HPDE6-E6E7 (cell line): ENCODE data around the gene LY6G5B.
"Not testable (repeated sequence)": the region's sequence is repeated elsewhere in the genome, so short reads cannot be mapped to it uniquely, and the experiment has no call there.

ENCODE experiments used
- DNase-seq: peaks from one replicate; pipeline ENCODE4 v3.0.0; 2011; ENCODE audit warnings: missing footprints; ENCODE audit errors: extremely low spot score

LY6G5B gene

DNA sequence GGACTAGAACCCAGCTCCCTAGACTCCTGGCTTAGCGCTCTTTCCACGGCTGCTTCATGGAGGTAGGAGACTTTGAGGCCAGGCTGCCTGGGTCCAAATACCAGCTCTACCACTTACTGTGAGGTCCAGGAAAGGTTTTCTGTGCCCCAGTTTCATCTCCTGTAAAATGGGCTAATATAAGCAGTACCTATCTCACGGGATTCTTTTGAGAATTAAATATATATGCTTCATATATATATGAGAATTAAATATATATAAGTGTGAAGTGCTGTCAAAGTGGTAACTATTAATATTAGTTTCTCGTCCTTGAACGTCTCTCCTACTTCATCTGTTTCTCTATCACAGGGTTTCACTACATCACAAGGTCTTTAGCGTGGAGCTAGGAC lies 21.3 kb downstream of the LY6G5B start:
- no peak for DNase-seq

DNA sequence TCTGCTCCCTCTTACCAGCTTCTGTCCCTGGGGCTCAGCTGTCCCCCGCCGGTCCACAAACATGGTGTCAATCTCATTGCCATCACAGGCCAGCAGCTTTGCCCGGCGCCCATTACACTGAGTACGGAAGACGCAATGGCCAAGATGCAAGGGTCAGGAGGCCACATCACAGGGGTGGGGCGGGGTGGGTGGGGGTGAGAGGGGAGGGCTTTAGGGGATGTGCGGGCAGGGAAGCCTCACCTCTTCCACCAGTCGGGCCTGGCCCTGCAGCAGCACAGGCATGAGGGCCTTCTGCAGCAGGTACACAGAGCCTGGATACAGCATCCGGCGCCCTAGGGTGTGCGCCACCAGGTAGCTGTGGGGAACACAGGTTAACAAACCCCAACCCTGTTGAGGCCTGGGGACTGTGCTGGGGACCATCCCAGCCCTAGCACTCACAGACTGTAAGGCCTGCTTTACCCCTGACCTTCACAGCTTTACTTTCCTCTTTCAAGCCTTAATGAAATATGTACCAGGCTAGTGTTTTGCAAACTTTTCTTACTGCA lies 21.9 kb downstream of the LY6G5B start:
- DNase-seq: no peak

DNA sequence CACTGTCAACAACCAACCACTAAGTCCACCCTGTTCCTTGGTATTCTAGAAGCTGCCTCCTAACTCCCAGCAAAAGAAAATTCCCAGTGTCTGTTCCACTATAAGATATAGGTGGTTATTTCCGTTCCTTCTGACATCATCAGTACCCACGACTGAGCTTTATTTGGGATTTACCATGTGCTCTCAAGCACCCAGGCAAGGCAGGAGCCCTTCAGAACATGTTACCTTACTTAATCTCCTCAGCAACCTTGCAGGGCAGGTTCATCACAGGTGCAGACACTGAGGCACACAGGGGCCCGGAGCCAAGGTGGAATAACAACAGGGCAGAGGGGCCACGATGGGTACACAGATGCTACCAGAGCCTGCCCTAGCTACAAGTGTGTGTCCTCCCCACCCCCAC lies 22.6 kb downstream of the LY6G5B start:
- no peak for DNase-seq

- no peak for DNase-seq
Measured at GRCh38 chr6:31692886-31693285, 23.1 kb downstream of the LY6G5B start.

GRCh38 chr6:31693535-31693934 lies 23.8 kb downstream of the LY6G5B start:
- DNase-seq: no peak

DNA sequence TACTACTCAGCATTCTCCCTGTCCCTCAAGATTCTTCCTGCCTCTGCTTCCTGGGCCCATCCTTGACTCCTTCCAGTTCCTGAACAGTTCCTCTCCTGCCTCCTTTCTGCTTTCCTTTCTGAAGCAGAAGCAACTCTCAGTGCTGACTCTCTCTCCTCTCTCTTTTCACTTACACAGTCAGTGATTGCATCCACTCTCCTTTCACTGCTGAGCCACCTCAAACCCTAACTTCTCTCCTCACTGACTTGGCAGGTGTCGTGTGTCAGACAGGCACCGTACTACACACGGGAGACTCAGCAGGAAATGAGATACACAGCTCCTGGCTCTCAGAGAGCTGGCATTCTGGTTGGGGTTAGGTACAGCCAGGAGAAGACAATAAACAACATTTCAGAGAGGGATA lies 27.8 kb downstream of the LY6G5B start:
- no peak for DNase-seq

DNA sequence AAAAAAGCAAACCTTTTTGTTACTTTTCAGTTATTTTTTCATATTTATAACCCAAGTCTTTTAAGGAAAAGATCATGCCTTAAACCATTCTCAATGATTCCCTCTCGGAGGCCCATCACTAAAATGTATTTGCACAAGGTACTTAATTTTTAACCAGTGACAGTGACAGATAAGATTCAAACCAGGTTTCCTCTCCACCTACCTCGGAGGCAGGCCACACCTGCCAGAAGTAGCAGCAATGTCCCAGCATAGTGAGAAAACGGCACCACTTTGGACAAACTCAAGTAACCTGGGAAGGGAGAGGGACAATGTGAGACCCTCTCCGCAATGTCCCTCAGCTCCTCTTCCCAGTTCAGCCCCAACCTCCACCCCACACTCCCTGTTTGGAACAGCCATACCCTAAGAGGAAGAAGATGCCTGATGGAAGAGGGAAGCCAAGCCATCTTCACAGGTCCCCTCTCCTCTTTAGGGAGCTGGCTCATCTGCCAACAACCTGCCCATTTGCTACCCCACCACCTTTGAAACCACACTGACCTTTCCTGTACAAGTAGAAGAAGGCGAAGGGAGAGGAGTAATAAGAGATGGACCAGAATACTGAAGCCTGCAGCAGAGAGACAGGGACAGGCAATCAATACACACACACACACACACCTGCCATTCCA lies 31.1 kb downstream of the LY6G5B start:
- DNase-seq: no peak

DNA sequence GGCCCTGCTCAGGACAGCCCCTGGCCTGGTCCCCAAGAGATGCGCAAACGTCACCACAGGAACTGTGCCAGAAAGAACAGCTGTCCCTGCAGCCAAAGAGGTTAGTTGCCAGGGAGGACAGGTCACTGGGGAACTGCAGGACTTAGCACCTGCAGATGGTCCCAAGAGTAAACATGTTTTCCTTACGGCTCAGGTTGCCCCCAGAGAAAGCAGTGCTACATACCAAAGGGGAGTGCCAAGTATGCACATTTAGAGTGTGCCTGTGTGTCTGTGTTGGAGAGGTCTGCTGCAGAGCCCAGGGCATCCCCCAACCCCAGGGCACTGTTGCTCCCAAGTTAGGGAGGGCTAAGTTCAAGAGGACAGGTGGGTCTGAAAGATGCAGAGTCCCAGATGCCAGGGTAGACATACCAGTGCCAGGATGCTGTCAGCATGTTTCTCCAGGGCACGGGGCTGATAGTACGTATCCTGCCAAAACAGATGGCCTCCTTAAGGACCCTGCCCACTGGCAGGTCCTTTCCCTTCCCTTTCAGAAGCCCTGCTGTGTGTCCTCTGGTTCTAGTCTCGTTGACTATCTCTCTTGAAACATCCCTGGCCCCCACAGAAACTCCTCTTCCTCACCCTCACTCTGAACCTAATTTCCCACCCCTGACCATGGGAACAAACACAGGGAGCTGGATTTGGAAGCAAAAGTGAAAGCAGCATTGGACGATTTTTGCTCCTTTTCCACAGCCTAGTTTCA lies 32.1 kb downstream of the LY6G5B start:
- DNase-seq: no peak

GRCh38 chr6:31702405-31702818 lies 32.6 kb downstream of the LY6G5B start:
- no peak for DNase-seq

- DNase-seq: peak; percentile 100
Measured at GRCh38 chr6:31702819-31703716, 33.3 kb downstream of the LY6G5B start, which contains the start of gene ABHD16A. Gene ABHD16A (minus strand): TSS chr6:31703324. CDS start chr6:31703281, 43 bp downstream.

- no peak for DNase-seq
Measured at GRCh38 chr6:31705931-31706330, 36.2 kb downstream of the LY6G5B start.

DNA sequence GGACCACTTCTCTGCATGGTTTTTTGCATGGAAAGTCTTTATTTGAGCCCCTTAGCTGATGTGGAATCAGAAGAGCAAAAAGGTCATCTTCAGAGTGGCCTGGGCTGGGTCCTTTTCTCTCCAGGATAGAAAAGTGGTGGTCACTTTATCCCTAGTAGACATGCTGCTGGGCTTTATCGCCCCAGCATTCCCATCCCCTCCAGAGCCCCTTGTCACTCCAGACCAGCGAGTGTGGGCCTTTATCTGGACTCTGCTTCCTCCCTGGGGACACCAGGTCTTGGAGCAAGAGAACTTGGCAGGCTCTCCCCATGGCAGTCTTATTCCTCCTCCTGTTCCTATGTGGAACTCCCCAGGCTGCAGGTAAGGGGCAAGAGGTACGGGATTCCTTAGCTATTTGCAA lies 36.8 kb downstream of the LY6G5B start, which contains the start of gene LY6G6F:
Gene LY6G6F, plus strand, starts transcription at position 268 of the 400 bp plus-strand sequence. Its CDS starts 41 bp downstream, at position 309.
- DNase-seq: no peak

- no peak for DNase-seq
Measured at GRCh38 chr6:31707701-31708100, 37.9 kb downstream of the LY6G5B start.

DNA sequence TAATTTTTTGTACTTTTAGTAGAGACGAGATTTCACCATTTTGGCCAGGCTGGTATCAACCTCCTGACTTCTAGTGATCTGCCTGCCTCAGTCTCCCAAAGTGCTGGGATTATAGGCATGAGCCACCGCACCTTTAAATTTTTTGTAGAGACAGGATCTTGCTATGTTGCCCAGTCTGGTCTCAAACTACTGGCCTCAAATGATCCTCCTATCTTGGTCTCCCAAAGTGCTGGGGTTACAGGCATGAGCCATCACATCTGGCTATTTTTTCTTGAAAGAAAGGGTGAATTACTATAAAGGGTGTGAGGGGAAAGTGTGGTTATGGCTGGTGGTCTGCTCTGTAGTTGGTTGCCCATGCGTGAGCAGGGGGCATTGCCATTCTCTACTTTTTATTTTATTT lies 38.4 kb downstream of the LY6G5B start:
- DNase-seq: no peak

DNA sequence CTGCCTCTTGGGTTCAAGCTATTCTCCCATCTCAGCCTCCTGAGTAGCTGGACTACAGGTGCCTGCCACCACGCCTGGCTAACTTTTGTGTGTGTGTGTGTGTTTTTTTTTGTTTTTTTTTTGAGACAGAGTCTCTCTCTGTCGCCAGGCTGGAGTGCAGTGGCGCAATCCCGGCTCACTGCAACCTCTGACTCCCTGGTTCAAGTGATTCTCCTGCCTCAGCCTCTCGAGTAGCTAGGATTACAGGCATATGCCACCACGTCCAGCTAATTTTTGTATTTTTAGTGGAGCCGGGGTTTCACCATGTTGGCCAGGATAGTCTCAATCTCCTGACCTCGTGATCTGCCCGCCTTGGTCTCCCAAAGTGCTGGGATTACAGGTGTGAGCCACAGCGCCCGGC lies 39.4 kb downstream of the LY6G5B start:
- not testable (repeated sequence) for DNase-seq

- no peak for DNase-seq
Measured at GRCh38 chr6:31710523-31711219, 40.9 kb downstream of the LY6G5B start.

- peak; percentile 36 for DNase-seq
Measured at GRCh38 chr6:31711233-31711632, 41.5 kb downstream of the LY6G5B start.

GRCh38 chr6:31712296-31712695 lies 42.5 kb downstream of the LY6G5B start:
- no peak for DNase-seq

DNA sequence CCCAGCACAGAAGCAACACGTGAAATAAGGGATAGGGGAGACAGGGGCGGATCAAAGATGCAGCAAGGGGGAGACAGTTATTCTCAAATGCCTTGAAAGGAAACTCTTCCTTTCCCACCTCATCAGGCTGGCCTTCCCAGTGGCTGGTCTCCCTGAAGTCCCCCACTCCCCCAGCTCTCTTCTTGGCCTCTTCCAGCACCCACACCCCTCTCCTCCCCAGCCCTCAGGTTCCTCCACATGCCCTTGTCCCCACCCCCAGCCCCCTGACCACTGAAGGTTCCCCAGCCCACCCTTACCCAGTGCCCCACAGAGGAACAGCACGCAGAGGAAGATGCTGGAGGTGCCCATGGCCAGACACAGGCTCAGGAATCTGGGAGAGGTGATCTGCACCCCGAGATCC lies 43.7 kb downstream of the LY6G5B start:
- DNase-seq: no peak

- no peak for DNase-seq
Measured at GRCh38 chr6:31713991-31714684, 44.4 kb downstream of the LY6G5B start.
